Mesothelial cell of epicardium (in vitro differentiated cells): ENCODE results near the gene CENPS. TPM values are rescaled to one million over a fixed set of nuclear protein-coding genes. Genes with fewer than 3 reads are reported as not detected.
A peak's percentile ranks its signal among the peaks of the same experiment; 100 is the strongest.

Experiments
- DNase-seq, 2 experiments: peaks; one replicate each; pipeline ENCODE4 v3.0.0; 2021; ENCODE audit warnings: low spot score in 2 of 2; ENCODE audit not compliant: unreplicated experiment in 2 of 2
- H3K27ac Mint-ChIP-seq: 2 replicates; pipeline ENCODE4 v1.8.0; 2021; ENCODE audit warnings: mixed read lengths
- H3K27me3 Mint-ChIP-seq: 2 replicates; pipeline ENCODE4 v1.8.0; 2021; ENCODE audit warnings: low read depth, mixed read lengths
- H3K36me3 Mint-ChIP-seq: 2 replicates; pipeline ENCODE4 v1.8.0; 2021; ENCODE audit warnings: mixed read lengths
- H3K4me1 Mint-ChIP-seq: 2 replicates; pipeline ENCODE4 v1.8.0; 2021; ENCODE audit warnings: mixed read lengths
- H3K4me3 Mint-ChIP-seq: 2 replicates; pipeline ENCODE4 v1.8.0; 2021; ENCODE audit warnings: mild to moderate bottlenecking, moderate library complexity, mixed read lengths
- H3K9me3 Mint-ChIP-seq: 2 replicates; pipeline ENCODE4 v1.8.0; 2021; ENCODE audit warnings: mixed read lengths
- CTCF ChIP-seq: fragments of 200-600 bp; sonication (generic); IDR thresholded peaks from one replicate; pipeline ENCODE4 v1.5.0; 2021; ENCODE audit warnings: antibody characterized with exemption; ENCODE audit not compliant: unreplicated experiment
- total RNA-seq: library from RNA; stranded (reverse); gene quantifications from 3 replicates; pipeline ENCODE4 v1.2.1, GENCODE V29; 2021

The CENPS gene
- total RNA-seq, 1 donor from 2014 or later: 12.1 TPM

GRCh38 chr1:10432910-10433700, 2.9 kb downstream of the CENPS start:
- Mint-ChIP-seq H3K4me3 (no peak overlapping the region), H3K4me1 (peaks cover 11% of the 10 kb centered on the region), H3K27me3 (no peaks in the 10 kb centered on the region), H3K27ac (no peak overlapping the region), H3K36me3 (no peaks in the 10 kb centered on the region), H3K9me3 (no peaks in the 10 kb centered on the region)
- DNase-seq: no peak
- no peak for TF ChIP-seq CTCF

- Mint-ChIP-seq H3K27me3 (no peaks in the 10 kb centered on the region), H3K4me1 (peaks cover 11% of the 10 kb centered on the region), H3K9me3 (no peaks in the 10 kb centered on the region), H3K36me3 (no peaks in the 10 kb centered on the region), H3K4me3 (no peak overlapping the region), H3K27ac (no peak overlapping the region)
- no peak for TF ChIP-seq CTCF
- no peak for DNase-seq
Observed at GRCh38 chr1:10433790-10434189, 3.6 kb downstream of the CENPS start.

GRCh38 chr1:10434590-10434989, 4.4 kb downstream of the CENPS start:
- no peak for TF ChIP-seq CTCF
- Mint-ChIP-seq H3K4me1 (peaks cover 11% of the 10 kb centered on the region), H3K27me3 (no peaks in the 10 kb centered on the region), H3K36me3 (no peaks in the 10 kb centered on the region), H3K4me3 (no peak overlapping the region), H3K27ac (no peak overlapping the region), H3K9me3 (no peaks in the 10 kb centered on the region)
- DNase-seq: no peak

GRCh38 chr1:10437052-10437451, 6.8 kb downstream of the CENPS start:
- TF ChIP-seq CTCF: no peak
- Mint-ChIP-seq H3K4me1 (no peaks in the 10 kb centered on the region), H3K4me3 (no peak overlapping the region), H3K27ac (peak overlapping the region; percentile 34), H3K36me3 (peaks cover 2% of the 10 kb centered on the region), H3K9me3 (no peaks in the 10 kb centered on the region), H3K27me3 (no peaks in the 10 kb centered on the region)
- no peak for DNase-seq

- no peak overlapping the region for H3K27ac Mint-ChIP-seq
- peaks cover 2% of the 10 kb centered on the region for H3K36me3 Mint-ChIP-seq
- H3K4me1 Mint-ChIP-seq: no peaks in the 10 kb centered on the region
- DNase-seq: no peak
- no peaks in the 10 kb centered on the region for H3K9me3 Mint-ChIP-seq
- no peaks in the 10 kb centered on the region for H3K27me3 Mint-ChIP-seq
- TF ChIP-seq CTCF: no peak
- no peak overlapping the region for H3K4me3 Mint-ChIP-seq
Observed at GRCh38 chr1:10438677-10439163, 8.5 kb downstream of the CENPS start.
